Measurements from ENCODE around the gene MYZAP. TPM values are rescaled to one million over a fixed set of nuclear protein-coding genes. Genes with fewer than 3 reads are reported as not detected.

The MYZAP gene
- total RNA-seq, 1 experiment from 2014 or later, result 0.68 TPM

- ChIA-PET CTCF (interaction anchor here (0.6 to 2.0 kb wide), 31 partner anchors 9 to 425 kb away, joined by 3 to 22 read pairs (median 3); partner anchors contain the start of gene MYZAP), POLR2A (no interaction called here)
- no peaks in the 10 kb centered on the region for H3K4me1 Mint-ChIP-seq
- peaks cover 48% of the 10 kb centered on the region for H3K27me3 Mint-ChIP-seq (ENCODE audit: low read depth)
- DNase-seq (ENCODE audit: low spot score) (peak; percentile 38), ATAC-seq (peak; percentile 74)
- no peak overlapping the region for H3K27ac Mint-ChIP-seq
- no peak overlapping the region for H3K4me3 Mint-ChIP-seq
- no peaks in the 10 kb centered on the region for H3K9me3 Mint-ChIP-seq
- TF ChIP-seq ZNF138 (CRISPR knock-in tag; conservative IDR thresholded peaks at IDR 0.05) (no peak), E2F1 (CRISPR knock-in tag; IDR thresholded peaks at IDR 0.05) (no peak), SMAD4 (CRISPR knock-in tag; IDR thresholded peaks at IDR 0.05) (no peak), ATF6 (CRISPR knock-in tag; IDR thresholded peaks at IDR 0.05) (no peak), ZNF396 (CRISPR knock-in tag; IDR thresholded peaks at IDR 0.05; ENCODE audit: borderline replicate concordance) (no peak), ETV6 (CRISPR knock-in tag; IDR thresholded peaks at IDR 0.05) (no peak), ZNF121 (CRISPR knock-in tag; IDR thresholded peaks at IDR 0.05) (no peak), GABPB1 (CRISPR knock-in tag; IDR thresholded peaks at IDR 0.05) (no peak), PRRX2 (CRISPR knock-in tag; IDR thresholded peaks at IDR 0.05) (no peak), SMAD3 (CRISPR knock-in tag; IDR thresholded peaks at IDR 0.05; ENCODE audit: borderline replicate concordance) (no peak), NR3C1 (CRISPR knock-in tag; conservative IDR thresholded peaks at IDR 0.05; ENCODE audit: low read depth) (no peak)
- H3K36me3 Mint-ChIP-seq, result no peaks in the 10 kb centered on the region
Observed at GRCh38 chr15:57640930-57641682, 49.4 kb downstream of the MYZAP start.

- DNase-seq (ENCODE audit: low spot score) (no peak), ATAC-seq (no peak)
- H3K36me3 Mint-ChIP-seq, result no peaks in the 10 kb centered on the region
- H3K27me3 Mint-ChIP-seq (ENCODE audit: low read depth), result peaks cover 46% of the 10 kb centered on the region
- ChIA-PET CTCF (interaction anchor here (0.6 to 2.3 kb wide), 3 partner anchors 11 to 88 kb away, joined by 3 to 6 read pairs (median 5); no protein-coding TSS in a partner anchor), POLR2A (no interaction called here)
- TF ChIP-seq USF2 (CRISPR knock-in tag; IDR thresholded peaks at IDR 0.05) (no peak), RELA (CRISPR knock-in tag; IDR thresholded peaks at IDR 0.05; ENCODE audit: borderline replicate concordance) (no peak), GABPB1 (CRISPR knock-in tag; IDR thresholded peaks at IDR 0.05) (no peak), ZNF219 (CRISPR knock-in tag; IDR thresholded peaks at IDR 0.05; ENCODE audit: borderline replicate concordance) (no peak), E2F4 (CRISPR knock-in tag; IDR thresholded peaks at IDR 0.05; ENCODE audit: borderline replicate concordance, low read depth) (no peak), MXD4 (CRISPR knock-in tag; IDR thresholded peaks at IDR 0.05; ENCODE audit: borderline replicate concordance) (no peak), ZNF263 (CRISPR knock-in tag; IDR thresholded peaks at IDR 0.05; ENCODE audit: low read depth) (no peak), ZNF425 (CRISPR knock-in tag; conservative IDR thresholded peaks at IDR 0.05) (no peak), ZBTB43 (CRISPR knock-in tag; IDR thresholded peaks at IDR 0.05) (no peak), SMAD3 (CRISPR knock-in tag; IDR thresholded peaks at IDR 0.05; ENCODE audit: borderline replicate concordance) (no peak), FOXP1 (CRISPR knock-in tag; IDR thresholded peaks at IDR 0.05; ENCODE audit: borderline replicate concordance) (no peak), CBFB (CRISPR knock-in tag; IDR thresholded peaks at IDR 0.05; ENCODE audit: low read depth) (no peak), TP53 (CRISPR knock-in tag; IDR thresholded peaks at IDR 0.05) (no peak), ATF1 (CRISPR knock-in tag; IDR thresholded peaks at IDR 0.05) (no peak)
- H3K4me3 Mint-ChIP-seq, result no peak overlapping the region
- no peak overlapping the region for H3K27ac Mint-ChIP-seq
- no peaks in the 10 kb centered on the region for H3K4me1 Mint-ChIP-seq
- no peaks in the 10 kb centered on the region for H3K9me3 Mint-ChIP-seq
Observed at GRCh38 chr15:57643826-57644225, 52.1 kb downstream of the MYZAP start.
